Parathyroid adenoma (tissue), 2 donors: Measurements from ENCODE around the gene ERC1.

Experiments used
- H2AFZ ChIP-seq: fragments of 300-600 bp; sonication (generic); one replicate; pipeline ENCODE4 v1.7.0; 2017; ENCODE audit warnings: antibody characterized with exemption, mild to moderate bottlenecking
- H3K27ac ChIP-seq: fragments of 300-600 bp; sonication (generic); one replicate; pipeline ENCODE4 v1.7.0; 2017
- H3K27me3 ChIP-seq: fragments of 300-600 bp; sonication (generic); one replicate; pipeline ENCODE4 v1.7.0; 2017; ENCODE audit warnings: low read length; ENCODE audit not compliant: control insufficient read depth, insufficient read depth
- H3K36me3 ChIP-seq: fragments of 300-600 bp; sonication (generic); one replicate; pipeline ENCODE4 v1.7.0; 2017; ENCODE audit warnings: low read length; ENCODE audit not compliant: control insufficient read depth, insufficient read depth
- H3K4me1 ChIP-seq: fragments of 300-600 bp; sonication (generic); one replicate; pipeline ENCODE4 v1.7.0; 2017; ENCODE audit warnings: control low read depth
- H3K4me2 ChIP-seq: fragments of 300-600 bp; sonication (generic); one replicate; pipeline ENCODE4 v1.7.0; 2017; ENCODE audit warnings: low read length
- H3K4me3 ChIP-seq: fragments of 300-600 bp; sonication (generic); one replicate; pipeline ENCODE4 v1.7.0; 2017; ENCODE audit warnings: low read depth, low read length
- H3K79me2 ChIP-seq: fragments of 300-600 bp; sonication (generic); one replicate; pipeline ENCODE4 v1.7.0; 2017; ENCODE audit warnings: control low read depth
- H3K9ac ChIP-seq: fragments of 300-600 bp; sonication (generic); one replicate; pipeline ENCODE4 v1.7.0; 2017; ENCODE audit warnings: mild to moderate bottlenecking
- H3K9me3 ChIP-seq: fragments of 300-600 bp; sonication (generic); one replicate; pipeline ENCODE4 v1.7.0; 2017; ENCODE audit warnings: low read length; ENCODE audit not compliant: control insufficient read depth
- CTCF ChIP-seq: fragments of 300-600 bp; sonication (generic); IDR thresholded peaks from one replicate; pipeline ENCODE4 v1.7.0; 2017; ENCODE audit warnings: antibody characterized with exemption, mild to moderate bottlenecking
- donor health status: primary hyperparathyroidism.

Gene ERC1

GRCh38 chr12:1502831-1503230, 511.8 kb downstream of the ERC1 start:
- Histone ChIP-seq H3K4me2 (no peak overlapping the region), H3K4me3 (no peak overlapping the region), H3K9me3 (no peaks in the 10 kb centered on the region), H3K79me2 (no peaks in the 10 kb centered on the region), H3K27ac (no peak overlapping the region), H3K36me3 (no peaks in the 10 kb centered on the region), H3K27me3 (no peaks in the 10 kb centered on the region), H3K4me1 (no peaks in the 10 kb centered on the region), H2AFZ (no peak overlapping the region), H3K9ac (no peak overlapping the region)
- TF ChIP-seq CTCF, result no peak

- H2AFZ ChIP-seq, result no peak overlapping the region
- no peaks in the 10 kb centered on the region for H3K36me3 ChIP-seq
- no peaks in the 10 kb centered on the region for H3K9me3 ChIP-seq
- no peak overlapping the region for H3K4me3 ChIP-seq
- no peak overlapping the region for H3K4me2 ChIP-seq
- TF ChIP-seq CTCF, result no peak
- H3K4me1 ChIP-seq, result no peaks in the 10 kb centered on the region
- H3K9ac ChIP-seq, result no peak overlapping the region
- H3K27ac ChIP-seq, result no peak overlapping the region
- H3K79me2 ChIP-seq, result no peaks in the 10 kb centered on the region
- no peaks in the 10 kb centered on the region for H3K27me3 ChIP-seq
These were observed 512.3 kb downstream of the ERC1 start for GRCh38 chr12:1503281-1503711.

- Histone ChIP-seq H3K9me3 (no peaks in the 10 kb centered on the region), H2AFZ (no peak overlapping the region), H3K27me3 (no peaks in the 10 kb centered on the region), H3K27ac (no peak overlapping the region), H3K36me3 (no peaks in the 10 kb centered on the region), H3K9ac (no peak overlapping the region), H3K4me1 (no peaks in the 10 kb centered on the region), H3K79me2 (no peaks in the 10 kb centered on the region), H3K4me2 (no peak overlapping the region), H3K4me3 (no peak overlapping the region)
- no peak for TF ChIP-seq CTCF
These were observed 513.4 kb downstream of the ERC1 start for GRCh38 chr12:1504304-1504894.

- Histone ChIP-seq H3K36me3 (no peaks in the 10 kb centered on the region), H3K4me2 (no peak overlapping the region), H3K4me3 (no peak overlapping the region), H3K9me3 (no peaks in the 10 kb centered on the region), H3K27ac (no peak overlapping the region), H3K9ac (no peak overlapping the region), H3K4me1 (no peaks in the 10 kb centered on the region), H2AFZ (no peak overlapping the region), H3K27me3 (no peaks in the 10 kb centered on the region), H3K79me2 (no peaks in the 10 kb centered on the region)
- no peak for TF ChIP-seq CTCF
These were observed 513.9 kb downstream of the ERC1 start for GRCh38 chr12:1504895-1505311.

GRCh38 chr12:1505576-1505975, 514.6 kb downstream of the ERC1 start:
- Histone ChIP-seq H3K27ac (no peak overlapping the region), H3K9ac (no peak overlapping the region), H3K4me1 (no peaks in the 10 kb centered on the region), H3K9me3 (no peaks in the 10 kb centered on the region), H3K27me3 (no peaks in the 10 kb centered on the region), H3K4me3 (no peak overlapping the region), H3K36me3 (no peaks in the 10 kb centered on the region), H3K4me2 (no peak overlapping the region), H2AFZ (no peak overlapping the region), H3K79me2 (no peaks in the 10 kb centered on the region)
- no peak for TF ChIP-seq CTCF
